ENCODE measurements around the gene TMEM14A.

DNA sequence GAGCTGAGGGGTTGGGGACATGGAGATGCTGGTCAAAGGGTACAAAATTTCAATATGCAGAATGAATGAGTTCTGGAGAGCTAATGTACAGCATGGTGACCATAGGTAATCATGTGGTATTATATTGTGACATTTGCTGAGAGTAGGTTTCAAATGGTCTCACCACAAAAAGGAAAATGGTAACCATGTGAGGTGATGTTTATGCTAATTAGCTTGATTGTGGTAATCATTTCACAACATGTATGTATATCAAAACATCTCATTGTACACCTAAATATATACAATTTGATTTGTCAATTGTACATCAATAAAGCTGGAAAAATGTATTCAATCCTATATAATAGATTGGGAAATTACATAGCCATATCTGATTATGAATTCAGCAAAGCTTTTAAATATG, 29.5 kb upstream of the TMEM14A start:
- TF ChIP-seq, protein P1, sequence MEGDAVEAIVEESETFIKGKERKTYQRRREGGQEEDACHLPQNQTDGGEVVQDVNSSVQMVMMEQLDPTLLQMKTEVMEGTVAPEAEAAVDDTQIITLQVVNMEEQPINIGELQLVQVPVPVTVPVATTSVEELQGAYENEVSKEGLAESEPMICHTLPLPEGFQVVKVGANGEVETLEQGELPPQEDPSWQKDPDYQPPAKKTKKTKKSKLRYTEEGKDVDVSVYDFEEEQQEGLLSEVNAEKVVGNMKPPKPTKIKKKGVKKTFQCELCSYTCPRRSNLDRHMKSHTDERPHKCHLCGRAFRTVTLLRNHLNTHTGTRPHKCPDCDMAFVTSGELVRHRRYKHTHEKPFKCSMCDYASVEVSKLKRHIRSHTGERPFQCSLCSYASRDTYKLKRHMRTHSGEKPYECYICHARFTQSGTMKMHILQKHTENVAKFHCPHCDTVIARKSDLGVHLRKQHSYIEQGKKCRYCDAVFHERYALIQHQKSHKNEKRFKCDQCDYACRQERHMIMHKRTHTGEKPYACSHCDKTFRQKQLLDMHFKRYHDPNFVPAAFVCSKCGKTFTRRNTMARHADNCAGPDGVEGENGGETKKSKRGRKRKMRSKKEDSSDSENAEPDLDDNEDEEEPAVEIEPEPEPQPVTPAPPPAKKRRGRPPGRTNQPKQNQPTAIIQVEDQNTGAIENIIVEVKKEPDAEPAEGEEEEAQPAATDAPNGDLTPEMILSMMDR (IDR thresholded peaks at IDR 0.05; ENCODE audit: low read length): no peak
- TF ChIP-seq EZH2 (IDR thresholded peaks at IDR 0.05; ENCODE audit: borderline replicate concordance, low read length): no peak
